Sigmoid colon (tissue), 4 donors: ENCODE results near the gene ST6GALNAC1.

Experiments used
- CTCF ChIP-seq, 4 experiments: fragments of 450-650 bp in 3 of 4; fragments of 200-600 bp in 1 of 4; IDR thresholded peaks; one replicate each; pipeline ENCODE4 v1.5.1; 2016 to 2019; ENCODE audit warnings: antibody characterized with exemption in 4 of 4, mild to moderate bottlenecking in 3 of 4, moderate library complexity in 2 of 4
- EP300 ChIP-seq, 4 donors: sonication (generic); formaldehyde crosslinking; IDR thresholded peaks; one replicate each; pipeline ENCODE4 v1.6.1; 2017; ENCODE audit warnings: antibody characterized with exemption in 4 of 4

GRCh38 chr17:76672270-76672851 is 28.8 kb upstream of the ST6GALNAC1 start:
- TF ChIP-seq EP300 (IDR thresholded peaks at IDR 0.05) (no peak), CTCF (IDR thresholded peaks at IDR 0.05) (no peak)
